ENCODE measurements around the gene SNTG2.
"Not testable (repeated sequence)": the region's sequence is repeated elsewhere in the genome, so short reads cannot be mapped to it uniquely, and the experiment has no call there.

SNTG2 gene

GRCh38 chr2:1407950-1408675, 457.5 kb downstream of the SNTG2 start:
- H3K36me3 ChIP-seq (ENCODE audit: insufficient read depth, low read length): no peaks in the 10 kb centered on the region
- H3K4me1 ChIP-seq (ENCODE audit: insufficient read depth, low read length): no peaks in the 10 kb centered on the region
- no peaks in the 10 kb centered on the region for H3K9me3 ChIP-seq (ENCODE audit: control insufficient read depth, insufficient read depth, low read length)
- H3K9ac ChIP-seq (ENCODE audit: low read depth, low read length): no peak overlapping the region

GRCh38 chr2:1413156-1413710, 462.6 kb downstream of the SNTG2 start, which contains the start of gene TPO:
Gene TPO, plus strand, starts transcription at chr2:1413463. Its CDS starts 946 bp downstream, at chr2:1414409.
- H3K9ac ChIP-seq (ENCODE audit: low read depth, low read length): no peak within 1 kb of the TSS
- H3K36me3 ChIP-seq (ENCODE audit: insufficient read depth, low read length): no peaks in the 10 kb centered on the region
- no peaks in the 10 kb centered on the region for H3K9me3 ChIP-seq (ENCODE audit: control insufficient read depth, insufficient read depth, low read length)
- no peaks in the 10 kb centered on the region for H3K4me1 ChIP-seq (ENCODE audit: insufficient read depth, low read length)

- Histone ChIP-seq H3K4me1 (ENCODE audit: insufficient read depth, low read length) (no peaks in the 10 kb centered on the region), H3K36me3 (ENCODE audit: insufficient read depth, low read length) (no peaks in the 10 kb centered on the region), H3K9ac (ENCODE audit: low read depth, low read length) (no peak overlapping the region), H3K9me3 (ENCODE audit: control insufficient read depth, insufficient read depth, low read length) (no peaks in the 10 kb centered on the region)
These were observed 463.5 kb downstream of the SNTG2 start for GRCh38 chr2:1414121-1414520.

GRCh38 chr2:1414901-1415300, 464.3 kb downstream of the SNTG2 start:
- not testable (repeated sequence) for H3K36me3 ChIP-seq (ENCODE audit: insufficient read depth, low read length); H3K9me3 ChIP-seq (ENCODE audit: control insufficient read depth, insufficient read depth, low read length); H3K4me1 ChIP-seq (ENCODE audit: insufficient read depth, low read length); H3K9ac ChIP-seq (ENCODE audit: low read depth, low read length)

- Histone ChIP-seq H3K4me1 (ENCODE audit: insufficient read depth, low read length) (no peaks in the 10 kb centered on the region), H3K9ac (ENCODE audit: low read depth, low read length) (no peak overlapping the region), H3K36me3 (ENCODE audit: insufficient read depth, low read length) (no peaks in the 10 kb centered on the region)
These were observed 464.9 kb downstream of the SNTG2 start for GRCh38 chr2:1415501-1415900.

More at GRCh38 chr2:1415501-1415900, 464.9 kb downstream of the SNTG2 start:
- H3K9me3 ChIP-seq (ENCODE audit: control insufficient read depth, insufficient read depth, low read length): no peaks in the 10 kb centered on the region

Data from ES-I3 (cell line).